ENCODE measurements around the gene ZNF555.

The ZNF555 gene

GRCh38 chr19:2827022-2827421, 14.3 kb upstream of the ZNF555 start:
- no peak overlapping the region for H3K27ac Mint-ChIP-seq
- H3K36me3 Mint-ChIP-seq (ENCODE audit: low read depth) = peaks cover 21% of the 10 kb centered on the region
- H3K4me3 Mint-ChIP-seq = no peak overlapping the region
- intact Hi-C loops (cut with micrococcal nuclease) = no loop called here
- no peaks in the 10 kb centered on the region for H3K27me3 Mint-ChIP-seq
- no peaks in the 10 kb centered on the region for H3K4me1 Mint-ChIP-seq (ENCODE audit: low read depth)
- peaks cover 59% of the 10 kb centered on the region for H3K9me3 Mint-ChIP-seq

DNA sequence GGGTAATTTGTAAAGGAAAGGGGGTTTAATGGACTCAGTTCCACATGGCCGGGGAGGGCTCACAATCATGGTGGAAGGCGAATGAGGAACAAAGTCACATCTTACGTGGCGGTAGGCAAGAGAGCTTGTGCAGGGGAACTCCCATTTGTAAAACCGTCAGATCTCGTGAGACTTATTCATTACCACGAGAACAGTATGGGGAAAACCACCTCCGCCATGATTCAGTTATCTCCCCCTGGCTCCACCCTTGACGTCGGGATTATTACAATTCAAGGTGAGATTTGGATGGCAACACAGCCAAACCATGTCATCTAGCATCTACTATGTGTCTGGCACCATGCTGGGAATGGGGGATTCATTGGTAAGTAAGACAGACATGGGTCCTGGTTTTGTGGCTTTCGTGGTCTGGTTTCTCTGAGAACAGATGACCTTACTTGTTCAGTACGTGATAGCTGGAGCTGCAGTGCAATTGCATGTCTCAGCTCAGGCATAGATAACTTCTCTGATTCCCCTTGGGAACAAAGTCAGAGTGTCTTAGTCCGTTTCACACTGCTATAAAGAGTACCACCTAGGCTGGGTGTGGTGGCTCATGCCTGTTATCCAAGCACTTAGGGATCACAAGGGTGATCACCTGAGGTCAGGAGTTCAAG, 13.3 kb upstream of the ZNF555 start:
- Mint-ChIP-seq H3K36me3 (ENCODE audit: low read depth) (peaks cover 30% of the 10 kb centered on the region), H3K9me3 (peaks cover 69% of the 10 kb centered on the region), H3K27ac (no peak overlapping the region), H3K4me3 (no peak overlapping the region), H3K27me3 (no peaks in the 10 kb centered on the region), H3K4me1 (ENCODE audit: low read depth) (no peaks in the 10 kb centered on the region)
- intact Hi-C loops (cut with micrococcal nuclease) = no loop called here

DNA sequence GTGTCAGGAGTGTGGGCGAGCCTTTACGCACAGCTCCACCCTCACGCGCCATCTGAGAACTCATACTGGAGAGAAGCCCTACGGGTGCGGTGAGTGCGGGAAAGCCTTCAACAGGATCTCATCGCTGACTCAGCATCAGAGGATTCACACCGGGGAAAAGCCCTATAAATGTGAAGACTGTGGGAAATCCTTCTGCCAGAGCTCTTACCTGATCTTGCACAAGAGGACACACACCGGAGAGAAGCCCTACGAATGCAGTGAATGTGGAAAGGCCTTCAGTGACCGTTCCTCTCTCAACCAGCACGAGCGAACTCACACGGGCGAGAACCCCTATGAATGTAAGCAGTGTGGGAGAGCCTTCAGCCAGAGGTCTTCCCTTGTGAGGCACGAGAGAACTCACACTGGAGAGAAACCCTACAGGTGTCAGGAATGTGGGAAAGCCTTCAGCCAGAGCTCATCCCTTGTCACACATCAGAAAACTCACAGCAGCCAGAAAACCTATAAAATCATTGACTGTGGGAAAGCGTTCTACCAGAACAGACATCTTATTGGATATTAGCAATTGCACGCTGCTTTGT, 6.9 kb upstream of the ZNF555 start:
- Mint-ChIP-seq H3K9me3 (peaks cover 82% of the 10 kb centered on the region), H3K27ac (no peak overlapping the region), H3K36me3 (ENCODE audit: low read depth) (peaks cover 41% of the 10 kb centered on the region), H3K27me3 (no peaks in the 10 kb centered on the region), H3K4me1 (ENCODE audit: low read depth) (no peaks in the 10 kb centered on the region), H3K4me3 (no peak overlapping the region)
- intact Hi-C loops (cut with micrococcal nuclease) = no loop called here

GRCh38 chr19:2837430-2837829, 3.8 kb upstream of the ZNF555 start:
- no peak overlapping the region for H3K4me3 Mint-ChIP-seq
- no peak overlapping the region for H3K27ac Mint-ChIP-seq
- H3K9me3 Mint-ChIP-seq = peaks cover 52% of the 10 kb centered on the region
- no peaks in the 10 kb centered on the region for H3K27me3 Mint-ChIP-seq
- peaks cover 48% of the 10 kb centered on the region for H3K36me3 Mint-ChIP-seq (ENCODE audit: low read depth)
- intact Hi-C loops (cut with micrococcal nuclease) = no loop called here
- H3K4me1 Mint-ChIP-seq (ENCODE audit: low read depth) = peaks cover 10% of the 10 kb centered on the region

- peaks cover 19% of the 10 kb centered on the region for H3K4me1 Mint-ChIP-seq (ENCODE audit: low read depth)
- H3K27ac Mint-ChIP-seq = peak overlapping the region; percentile 99
- H3K36me3 Mint-ChIP-seq (ENCODE audit: low read depth) = peaks cover 45% of the 10 kb centered on the region
- H3K27me3 Mint-ChIP-seq = no peaks in the 10 kb centered on the region
- intact Hi-C loops (cut with micrococcal nuclease) = loop anchor here (10.0 kb wide), 1 partner anchor 93 kb away; no protein-coding TSS in a partner anchor
- H3K4me3 Mint-ChIP-seq = peak overlapping the region; percentile 82
- H3K9me3 Mint-ChIP-seq = peaks cover 13% of the 10 kb centered on the region
Measured at GRCh38 chr19:2841855-2842574, 740 bp downstream of the ZNF555 start.

DNA sequence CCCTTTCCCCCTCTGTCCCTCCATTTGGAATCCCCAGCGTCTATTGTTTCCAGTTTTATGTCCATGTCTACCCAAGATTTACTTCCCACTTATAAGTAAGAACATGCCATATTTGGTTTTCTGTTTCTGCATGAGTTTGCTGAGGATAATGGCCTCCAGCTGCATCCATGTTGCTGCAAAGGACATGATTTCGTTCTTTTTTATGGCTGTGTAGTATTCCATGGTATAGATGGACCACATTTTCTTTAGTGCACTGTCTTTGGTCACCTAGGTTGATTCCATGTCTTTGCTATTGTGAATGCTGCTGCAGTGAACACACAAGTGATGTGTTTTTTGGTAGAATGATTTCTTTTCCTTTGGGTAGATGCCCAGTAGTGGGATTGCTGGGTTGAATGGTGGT, 3.8 kb downstream of the ZNF555 start:
- Mint-ChIP-seq H3K27me3 (no peaks in the 10 kb centered on the region), H3K4me3 (no peak overlapping the region), H3K4me1 (ENCODE audit: low read depth) (peaks cover 25% of the 10 kb centered on the region), H3K27ac (no peak overlapping the region), H3K36me3 (ENCODE audit: low read depth) (peaks cover 68% of the 10 kb centered on the region), H3K9me3 (peaks cover 26% of the 10 kb centered on the region)
- intact Hi-C loops (cut with micrococcal nuclease) = loop anchor here (10.0 kb wide), 1 partner anchor 90 kb away; no protein-coding TSS in a partner anchor

- Mint-ChIP-seq H3K4me1 (ENCODE audit: low read depth) (peaks cover 22% of the 10 kb centered on the region), H3K9me3 (peaks cover 38% of the 10 kb centered on the region), H3K27ac (no peak overlapping the region), H3K27me3 (no peaks in the 10 kb centered on the region), H3K4me3 (no peak overlapping the region), H3K36me3 (ENCODE audit: low read depth) (peaks cover 72% of the 10 kb centered on the region)
- intact Hi-C loops (cut with micrococcal nuclease) = loop anchor here (10.0 kb wide), 1 partner anchor 88 kb away; no protein-coding TSS in a partner anchor
Measured at GRCh38 chr19:2846180-2846894, 5.1 kb downstream of the ZNF555 start.

DNA sequence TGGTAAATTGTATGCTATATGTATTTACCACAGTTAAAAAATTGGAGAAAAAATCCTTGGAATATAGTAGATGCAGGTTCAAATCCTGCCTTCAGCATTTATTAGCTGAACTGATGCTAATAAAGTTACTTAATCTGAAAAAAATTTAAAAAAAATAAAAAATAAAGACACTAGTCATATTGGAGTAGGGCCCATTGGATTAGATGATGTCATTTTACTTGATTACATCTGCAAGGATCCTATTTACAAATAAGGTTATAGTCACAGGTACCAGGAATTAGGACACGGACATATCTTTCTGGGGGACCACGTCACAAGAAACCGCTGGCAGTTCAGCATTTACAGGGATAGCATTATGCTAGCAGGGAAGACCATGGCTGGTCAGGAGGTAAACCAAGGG, 6.2 kb downstream of the ZNF555 start:
- H3K36me3 Mint-ChIP-seq (ENCODE audit: low read depth) = peaks cover 81% of the 10 kb centered on the region
- intact Hi-C loops (cut with micrococcal nuclease) = loop anchor here (10.0 kb wide), 1 partner anchor 87 kb away; no protein-coding TSS in a partner anchor
- H3K27me3 Mint-ChIP-seq = no peaks in the 10 kb centered on the region
- peaks cover 50% of the 10 kb centered on the region for H3K9me3 Mint-ChIP-seq
- no peak overlapping the region for H3K27ac Mint-ChIP-seq
- peaks cover 18% of the 10 kb centered on the region for H3K4me1 Mint-ChIP-seq (ENCODE audit: low read depth)
- H3K4me3 Mint-ChIP-seq = no peak overlapping the region

DNA sequence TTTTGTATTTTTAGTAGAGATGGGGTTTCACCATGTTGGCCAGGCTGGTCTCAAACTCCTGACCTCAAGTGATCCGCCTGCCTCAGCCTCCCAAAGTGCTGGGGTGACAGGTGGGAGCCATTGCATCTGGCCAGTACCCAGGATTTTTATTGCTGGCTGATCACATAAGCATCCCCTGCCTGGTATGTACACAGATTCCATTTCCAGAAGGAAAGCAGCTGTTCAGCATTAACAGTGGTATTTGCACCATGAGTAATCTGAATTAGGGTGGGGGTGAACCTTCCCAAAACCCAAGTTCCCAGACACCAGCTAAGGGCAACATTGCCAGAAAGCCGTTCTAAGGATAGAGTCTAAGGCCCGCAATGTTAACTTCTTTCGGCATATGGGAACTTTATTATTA, 7.3 kb downstream of the ZNF555 start:
- intact Hi-C loops (cut with micrococcal nuclease) = loop anchor here (10.0 kb wide), 1 partner anchor 86 kb away; no protein-coding TSS in a partner anchor
- H3K36me3 Mint-ChIP-seq (ENCODE audit: low read depth) = peaks cover 93% of the 10 kb centered on the region
- no peaks in the 10 kb centered on the region for H3K27me3 Mint-ChIP-seq
- H3K4me1 Mint-ChIP-seq (ENCODE audit: low read depth) = peaks cover 9% of the 10 kb centered on the region
- peaks cover 61% of the 10 kb centered on the region for H3K9me3 Mint-ChIP-seq
- no peak overlapping the region for H3K4me3 Mint-ChIP-seq
- no peak overlapping the region for H3K27ac Mint-ChIP-seq

- H3K36me3 Mint-ChIP-seq (ENCODE audit: low read depth) = peaks cover 90% of the 10 kb centered on the region
- H3K27me3 Mint-ChIP-seq = no peaks in the 10 kb centered on the region
- H3K27ac Mint-ChIP-seq = no peak overlapping the region
- peaks cover 9% of the 10 kb centered on the region for H3K4me1 Mint-ChIP-seq (ENCODE audit: low read depth)
- H3K9me3 Mint-ChIP-seq = peaks cover 77% of the 10 kb centered on the region
- intact Hi-C loops (cut with micrococcal nuclease) = no loop called here
- no peak overlapping the region for H3K4me3 Mint-ChIP-seq
Measured at GRCh38 chr19:2850256-2850925, 9.1 kb downstream of the ZNF555 start.

DNA sequence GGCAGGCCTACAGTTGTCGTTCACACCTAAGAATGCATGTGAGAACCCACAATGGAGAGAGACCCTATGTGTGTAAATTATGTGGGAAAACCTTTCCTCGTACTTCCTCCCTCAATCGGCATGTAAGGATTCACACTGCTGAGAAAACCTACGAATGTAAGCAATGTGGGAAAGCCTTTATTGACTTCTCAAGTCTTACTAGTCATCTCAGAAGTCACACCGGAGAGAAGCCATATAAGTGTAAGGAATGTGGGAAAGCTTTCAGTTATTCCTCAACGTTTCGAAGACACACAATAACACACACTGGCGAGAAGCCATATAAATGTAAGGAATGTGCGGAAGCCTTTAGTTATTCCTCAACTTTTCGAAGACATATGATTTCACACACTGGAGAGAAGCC, 11.3 kb downstream of the ZNF555 start:
- Mint-ChIP-seq H3K9me3 (peaks cover 81% of the 10 kb centered on the region), H3K4me1 (ENCODE audit: low read depth) (peaks cover 9% of the 10 kb centered on the region)

DNA sequence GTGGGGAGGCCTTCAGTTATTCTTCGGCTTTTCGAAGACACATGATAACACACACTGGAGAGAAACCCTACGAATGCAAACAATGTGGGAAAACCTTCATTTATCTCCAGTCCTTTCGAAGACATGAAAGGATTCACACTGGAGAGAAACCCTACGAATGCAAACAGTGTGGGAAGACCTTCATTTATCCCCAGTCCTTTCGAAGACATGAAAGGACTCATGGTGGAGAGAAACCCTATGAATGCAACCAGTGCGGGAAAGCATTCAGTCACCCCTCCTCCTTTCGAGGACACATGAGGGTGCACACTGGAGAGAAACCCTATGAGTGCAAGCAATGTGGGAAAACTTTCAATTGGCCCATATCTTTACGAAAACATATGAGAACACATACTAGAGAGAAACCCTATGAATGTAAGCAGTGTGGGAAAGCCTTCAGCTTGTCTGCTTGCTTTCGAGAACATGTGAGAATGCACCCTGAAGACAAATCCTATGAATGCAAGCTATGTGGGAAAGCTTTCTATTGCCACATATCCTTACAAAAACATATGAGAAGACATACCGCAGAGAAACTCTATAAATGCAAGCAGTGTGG, 11.8 kb downstream of the ZNF555 start:
- no peak overlapping the region for H3K4me3 Mint-ChIP-seq
- H3K4me1 Mint-ChIP-seq (ENCODE audit: low read depth) = peaks cover 9% of the 10 kb centered on the region
- H3K9me3 Mint-ChIP-seq = peaks cover 81% of the 10 kb centered on the region
- peaks cover 77% of the 10 kb centered on the region for H3K36me3 Mint-ChIP-seq (ENCODE audit: low read depth)
- intact Hi-C loops (cut with micrococcal nuclease) = no loop called here
- no peak overlapping the region for H3K27ac Mint-ChIP-seq
- H3K27me3 Mint-ChIP-seq = no peaks in the 10 kb centered on the region

More for the DNA sequence above, 11.3 kb downstream of the ZNF555 start:
- H3K27me3 Mint-ChIP-seq = no peaks in the 10 kb centered on the region
- no peak overlapping the region for H3K27ac Mint-ChIP-seq
- intact Hi-C loops (cut with micrococcal nuclease) = no loop called here
- no peak overlapping the region for H3K4me3 Mint-ChIP-seq
- H3K36me3 Mint-ChIP-seq (ENCODE audit: low read depth) = peaks cover 78% of the 10 kb centered on the region

- Mint-ChIP-seq H3K27me3 (no peaks in the 10 kb centered on the region), H3K4me3 (no peak overlapping the region), H3K27ac (no peak overlapping the region), H3K4me1 (ENCODE audit: low read depth) (peaks cover 6% of the 10 kb centered on the region), H3K36me3 (ENCODE audit: low read depth) (peaks cover 72% of the 10 kb centered on the region), H3K9me3 (peaks cover 92% of the 10 kb centered on the region)
- intact Hi-C loops (cut with micrococcal nuclease) = no loop called here
Measured at GRCh38 chr19:2854849-2855248, 13.6 kb downstream of the ZNF555 start.
